Measurements from ENCODE around the gene NHEJ1.

Gene NHEJ1

DNA sequence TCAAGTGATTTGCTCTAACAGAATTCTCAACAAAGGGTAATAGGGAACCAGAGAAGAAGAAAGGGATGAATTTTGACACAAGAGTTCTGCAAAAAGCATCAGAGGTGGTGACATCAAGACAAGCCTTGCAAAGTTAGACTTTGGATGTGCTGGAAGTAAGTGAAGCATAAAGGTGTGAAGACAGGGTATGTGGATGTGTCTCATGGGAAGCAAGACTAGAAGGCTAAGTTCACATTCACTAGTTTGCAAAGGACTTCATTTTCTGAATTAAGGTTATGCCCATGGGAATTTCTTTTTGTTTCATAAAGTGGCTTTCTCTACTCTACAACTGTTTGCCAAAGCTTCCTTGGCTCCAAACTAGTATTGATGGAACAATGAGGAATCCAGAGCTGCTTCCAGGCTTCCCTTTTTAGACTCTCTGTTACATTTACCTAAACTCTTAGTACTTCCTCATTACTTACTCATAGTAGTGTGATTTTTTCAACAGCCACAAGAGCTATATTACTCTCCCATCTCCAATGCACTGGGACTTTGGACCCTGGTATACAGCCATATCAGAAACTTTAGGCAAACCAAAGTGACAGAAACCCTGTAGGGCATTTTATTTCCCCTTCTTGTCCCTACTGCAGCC is 78.8 kb downstream of the NHEJ1 start:
- no peak for DNase-seq
- TF ChIP-seq CTCF (IDR thresholded peaks at IDR 0.05), result no peak
- peaks cover 6% of the 10 kb centered on the region for H3K36me3 Mint-ChIP-seq (ENCODE audit: low read depth)
- H3K27ac Mint-ChIP-seq, result no peak overlapping the region
- H3K27me3 Mint-ChIP-seq (ENCODE audit: low read depth, poor library complexity), result peaks cover 14% of the 10 kb centered on the region
- H3K4me1 Mint-ChIP-seq, result peaks cover 14% of the 10 kb centered on the region
- no peak overlapping the region for H3K4me3 Mint-ChIP-seq
- no peaks in the 10 kb centered on the region for H3K9me3 Mint-ChIP-seq

- no peaks in the 10 kb centered on the region for H3K9me3 Mint-ChIP-seq
- H3K36me3 Mint-ChIP-seq (ENCODE audit: low read depth), result peaks cover 8% of the 10 kb centered on the region
- no peak overlapping the region for H3K27ac Mint-ChIP-seq
- no peak for DNase-seq
- TF ChIP-seq CTCF (IDR thresholded peaks at IDR 0.05), result no peak
- H3K4me3 Mint-ChIP-seq, result no peak overlapping the region
- H3K27me3 Mint-ChIP-seq (ENCODE audit: low read depth, poor library complexity), result peaks cover 14% of the 10 kb centered on the region
- H3K4me1 Mint-ChIP-seq, result peaks cover 7% of the 10 kb centered on the region
Observed at GRCh38 chr2:219081096-219081495, 79.5 kb downstream of the NHEJ1 start.

DNA sequence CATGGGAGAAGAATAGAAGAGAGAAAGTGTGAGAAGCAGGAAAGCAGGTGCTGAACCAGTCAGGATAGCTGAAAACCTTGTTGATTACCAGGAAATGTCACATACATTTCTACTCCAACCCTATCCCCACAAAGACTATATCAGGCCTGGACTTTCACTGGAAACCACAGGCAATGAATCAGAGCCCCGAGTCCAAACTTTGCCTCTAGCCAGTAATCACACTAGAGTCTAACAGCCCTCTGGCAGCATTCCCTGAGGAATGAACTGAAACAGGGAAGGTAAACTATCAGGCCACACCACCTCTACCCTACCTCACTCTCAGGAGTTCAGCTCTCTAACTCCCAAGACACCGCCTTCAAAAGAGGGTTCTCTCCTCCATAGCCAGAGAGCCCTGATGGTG is 81.2 kb downstream of the NHEJ1 start:
- no peak overlapping the region for H3K27ac Mint-ChIP-seq
- no peak for DNase-seq
- TF ChIP-seq CTCF (IDR thresholded peaks at IDR 0.05), result no peak
- no peak overlapping the region for H3K4me3 Mint-ChIP-seq
- H3K4me1 Mint-ChIP-seq, result no peaks in the 10 kb centered on the region
- peaks cover 22% of the 10 kb centered on the region for H3K36me3 Mint-ChIP-seq (ENCODE audit: low read depth)
- H3K27me3 Mint-ChIP-seq (ENCODE audit: low read depth, poor library complexity), result peaks cover 13% of the 10 kb centered on the region
- H3K9me3 Mint-ChIP-seq, result no peaks in the 10 kb centered on the region

GRCh38 chr2:219078951-219079350 is 81.7 kb downstream of the NHEJ1 start:
- no peak for TF ChIP-seq CTCF (IDR thresholded peaks at IDR 0.05)
- Mint-ChIP-seq H3K27me3 (ENCODE audit: low read depth, poor library complexity) (peaks cover 13% of the 10 kb centered on the region), H3K36me3 (ENCODE audit: low read depth) (peaks cover 22% of the 10 kb centered on the region), H3K4me3 (no peak overlapping the region), H3K27ac (no peak overlapping the region), H3K4me1 (peaks cover 4% of the 10 kb centered on the region), H3K9me3 (no peaks in the 10 kb centered on the region)
- DNase-seq, result no peak

- no peak for TF ChIP-seq CTCF (IDR thresholded peaks at IDR 0.05)
- Mint-ChIP-seq H3K27ac (no peak overlapping the region), H3K36me3 (ENCODE audit: low read depth) (peaks cover 22% of the 10 kb centered on the region), H3K4me1 (peaks cover 7% of the 10 kb centered on the region), H3K27me3 (ENCODE audit: low read depth, poor library complexity) (peaks cover 11% of the 10 kb centered on the region), H3K9me3 (no peaks in the 10 kb centered on the region), H3K4me3 (no peak overlapping the region)
- DNase-seq, result no peak
Observed at GRCh38 chr2:219078126-219078525, 82.5 kb downstream of the NHEJ1 start.

GRCh38 chr2:219076253-219076652 is 84.4 kb downstream of the NHEJ1 start:
- Mint-ChIP-seq H3K4me3 (no peak overlapping the region), H3K36me3 (ENCODE audit: low read depth) (peaks cover 22% of the 10 kb centered on the region), H3K27me3 (ENCODE audit: low read depth, poor library complexity) (peaks cover 11% of the 10 kb centered on the region), H3K9me3 (no peaks in the 10 kb centered on the region), H3K27ac (no peak overlapping the region), H3K4me1 (peaks cover 7% of the 10 kb centered on the region)
- no peak for TF ChIP-seq CTCF (IDR thresholded peaks at IDR 0.05)
- DNase-seq, result no peak
